Measurements from ENCODE around the gene SLC38A3.
A peak's percentile ranks its signal among the peaks of the same experiment; 100 is the strongest.
"Not testable (repeated sequence)": the region's sequence is repeated elsewhere in the genome, so short reads cannot be mapped to it uniquely, and the experiment has no call there.

The SLC38A3 gene

DNA sequence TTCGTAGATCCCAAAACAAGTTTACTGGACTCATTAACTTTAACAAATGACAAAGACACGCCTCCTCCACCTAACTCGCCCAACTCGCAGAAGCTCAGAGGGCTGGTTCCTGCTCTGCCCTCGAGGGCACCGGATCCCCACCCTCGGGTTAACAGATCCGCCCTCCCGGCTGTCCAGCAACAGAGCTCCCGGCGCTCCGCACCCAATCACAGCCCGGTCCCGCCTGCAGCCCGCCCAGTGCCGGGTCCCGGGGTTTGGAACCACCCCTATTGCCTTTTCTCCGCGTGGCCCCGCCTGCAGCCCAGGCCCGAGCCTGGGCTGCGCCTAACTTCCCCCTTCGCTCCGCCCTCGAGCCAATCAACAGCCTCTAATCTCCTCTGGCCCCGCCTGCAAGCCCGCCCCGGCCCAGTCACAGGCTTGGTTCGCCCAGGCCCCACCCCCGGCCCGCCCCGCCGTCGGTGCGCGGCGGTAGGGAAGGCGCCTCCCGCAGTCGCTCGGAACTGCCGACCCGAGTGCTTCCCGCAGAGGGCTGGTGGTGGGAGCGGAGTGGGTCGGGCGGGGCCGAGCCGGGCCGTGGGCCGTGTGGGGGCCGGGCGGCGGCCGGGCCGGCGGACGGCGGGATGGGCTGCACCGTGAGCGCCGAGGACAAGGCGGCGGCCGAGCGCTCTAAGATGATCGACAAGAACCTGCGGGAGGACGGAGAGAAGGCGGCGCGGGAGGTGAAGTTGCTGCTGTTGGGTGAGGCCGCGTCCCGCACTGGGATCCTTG lies 30.8 kb downstream of the SLC38A3 start, which contains the start of gene GNAI2:
TSS of gene GNAI2 (plus strand) at position 489 of the 768 bp plus-strand sequence. CDS start at position 621, 132 bp downstream.
- peak; percentile 87 for DNase-seq

DNA sequence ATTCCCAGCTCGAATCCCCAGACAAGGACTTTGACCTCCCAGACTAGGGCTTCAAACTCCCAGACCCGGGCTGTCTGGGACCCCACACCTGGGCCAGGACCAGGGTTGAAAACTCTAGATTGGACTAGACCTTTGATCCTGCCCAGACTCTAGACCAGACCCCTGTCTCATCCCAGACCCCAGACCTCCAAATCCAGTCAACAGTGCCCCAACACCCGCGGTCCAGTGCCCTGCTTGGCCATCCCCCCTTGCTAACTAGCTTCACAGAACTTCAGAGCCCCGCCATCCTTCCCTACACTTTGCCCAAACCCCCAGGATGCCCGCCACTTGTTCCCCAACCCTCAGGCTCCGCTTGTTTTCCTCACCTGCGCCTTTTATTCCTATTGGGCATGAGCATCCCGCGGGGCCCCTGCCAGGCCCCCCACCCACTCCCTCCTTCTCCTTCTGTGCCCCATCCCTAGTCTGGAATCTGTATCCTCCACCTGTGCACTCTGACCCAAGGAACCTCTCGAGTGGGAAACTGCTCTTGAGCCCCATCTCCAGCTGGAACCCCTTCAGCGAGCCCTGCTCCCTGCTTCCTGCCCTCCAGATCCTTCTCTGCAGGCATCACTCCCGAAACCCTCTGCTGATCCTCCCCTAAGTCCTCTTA lies 31.5 kb downstream of the SLC38A3 start:
- DNase-seq = no peak

GRCh38 chr3:50237133-50237651 lies 32.1 kb downstream of the SLC38A3 start:
- DNase-seq = no peak

GRCh38 chr3:50237754-50238548 lies 32.9 kb downstream of the SLC38A3 start:
- DNase-seq = peak; percentile 70

- no peak for DNase-seq
Measured at GRCh38 chr3:50238549-50239026, 33.5 kb downstream of the SLC38A3 start.

DNA sequence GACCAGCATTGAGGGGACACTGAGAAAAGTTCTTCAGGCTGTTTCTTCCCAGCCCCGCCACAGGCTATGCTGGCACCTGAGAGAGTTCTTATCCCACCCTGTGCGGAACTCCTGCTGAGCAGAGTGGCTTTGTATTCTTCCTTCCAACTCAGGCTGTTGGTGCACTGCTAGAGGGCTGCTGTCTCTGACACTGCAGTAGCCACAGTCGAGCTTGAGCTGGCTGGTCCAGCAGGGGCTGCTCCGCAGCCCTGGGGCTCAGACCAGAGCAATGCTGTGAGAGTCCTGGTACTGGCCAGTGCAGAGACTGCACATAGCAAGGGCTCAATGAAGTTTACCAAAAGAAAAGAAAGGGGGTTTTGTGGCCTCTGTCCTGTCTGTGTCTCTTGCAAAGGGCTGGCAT lies 34.6 kb downstream of the SLC38A3 start:
- DNase-seq = no peak

- no peak for DNase-seq
Measured at GRCh38 chr3:50241163-50241562, 36.1 kb downstream of the SLC38A3 start.

DNA sequence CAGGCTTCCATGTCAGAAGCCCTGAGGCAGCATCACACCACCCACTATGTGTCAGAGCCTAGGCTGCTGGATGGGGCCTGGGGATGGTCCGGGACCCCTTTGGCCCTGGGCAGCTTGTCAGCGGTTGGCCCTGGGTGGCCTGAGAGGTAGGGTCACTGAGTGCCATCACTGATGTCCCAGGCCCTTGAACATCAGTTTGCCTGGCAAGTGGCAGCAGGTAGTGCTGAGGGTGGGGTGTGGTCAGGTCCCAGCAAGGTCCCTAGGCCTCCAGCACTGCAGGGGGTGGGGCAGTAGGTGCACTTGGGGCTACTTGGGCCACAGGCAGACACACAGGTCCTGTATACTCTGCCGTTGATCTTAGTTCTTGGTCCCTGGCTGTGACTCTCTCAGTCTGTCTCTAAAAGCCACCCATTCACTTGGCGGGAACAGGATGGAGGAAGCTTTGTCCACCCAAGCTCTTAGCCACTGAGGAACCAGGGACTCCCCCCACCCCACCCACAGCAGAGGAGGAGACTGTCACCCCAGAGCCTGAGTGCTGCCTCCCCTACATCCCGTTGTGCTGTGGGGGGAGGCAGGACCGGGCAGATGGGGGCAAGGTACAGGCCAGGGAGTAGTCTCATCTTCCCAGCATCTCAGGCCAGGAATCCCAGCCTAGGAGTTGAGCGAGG lies 36.8 kb downstream of the SLC38A3 start:
- DNase-seq = no peak

GRCh38 chr3:50242381-50242770 lies 37.3 kb downstream of the SLC38A3 start:
- no peak for DNase-seq

DNA sequence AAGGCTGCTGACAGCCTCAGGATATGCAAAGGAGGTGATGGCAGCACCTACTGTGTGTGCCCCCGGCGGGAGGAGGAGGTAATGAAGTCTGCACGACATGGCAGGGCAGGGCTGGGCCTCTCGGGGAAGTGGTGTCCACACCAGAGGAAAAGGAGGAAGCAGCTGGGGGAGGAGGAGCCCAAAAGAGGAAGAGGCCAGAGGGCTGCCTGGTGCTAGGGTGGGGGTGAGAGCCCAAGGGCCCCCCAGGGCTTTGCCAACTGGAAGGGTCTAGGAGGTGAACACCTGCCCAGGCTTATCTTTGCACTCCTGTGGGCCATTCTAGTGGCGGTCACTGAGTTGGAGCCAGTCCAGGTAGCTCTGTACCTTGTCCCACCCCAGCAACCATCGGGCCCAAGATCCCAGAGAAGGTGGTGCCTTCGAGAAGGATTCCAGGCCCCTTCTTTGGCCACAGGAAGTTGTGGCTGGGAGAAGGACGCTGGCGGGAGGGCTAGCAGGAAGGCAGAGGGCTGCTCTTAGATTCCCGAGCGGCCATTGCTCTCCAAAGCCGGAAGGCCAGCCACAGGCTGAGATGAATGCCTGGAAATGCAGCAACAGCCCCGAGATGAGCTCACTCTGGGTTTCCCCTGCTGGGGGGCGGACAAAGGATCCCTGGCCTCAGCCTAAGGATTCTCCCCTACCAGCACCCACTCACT lies 37.9 kb downstream of the SLC38A3 start:
- DNase-seq = no peak

DNA sequence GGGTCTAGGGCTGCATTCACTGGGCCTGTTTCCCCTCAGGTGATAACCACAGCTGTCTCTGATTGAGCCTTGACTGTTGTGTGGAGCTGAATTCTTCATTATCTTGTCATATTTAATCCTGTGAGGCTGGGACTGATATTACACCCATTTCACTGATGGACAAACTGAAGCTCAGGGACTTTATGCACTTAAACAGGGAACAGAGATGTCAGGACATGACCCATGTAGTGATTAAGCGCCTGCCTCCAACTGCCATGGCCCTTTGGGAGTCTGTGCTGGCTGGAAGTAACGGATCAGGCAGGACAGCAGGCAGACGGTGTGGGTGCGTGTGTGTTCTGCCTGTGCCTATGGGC lies 38.4 kb downstream of the SLC38A3 start:
- no peak for DNase-seq

DNA sequence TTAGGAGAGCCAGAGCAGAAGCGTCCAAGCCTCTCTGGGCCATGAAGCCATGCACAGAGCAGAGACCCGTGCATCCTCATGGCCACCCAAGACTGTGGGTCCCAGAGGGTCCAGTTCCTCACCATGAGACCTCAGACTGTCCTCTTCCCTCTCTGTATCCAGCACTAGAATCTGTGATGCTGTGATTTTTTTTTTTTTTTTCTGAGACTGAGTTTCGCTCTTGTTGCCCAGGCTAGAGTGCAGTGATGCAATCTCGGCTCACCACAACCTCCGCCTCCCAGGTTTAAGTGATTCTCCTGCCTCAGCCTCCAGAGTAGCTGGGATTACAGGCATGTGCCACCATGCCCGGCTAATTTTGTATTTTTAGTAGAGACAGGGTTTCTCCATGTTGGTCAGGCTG lies 39.7 kb downstream of the SLC38A3 start:
- DNase-seq = not testable (repeated sequence)

DNA sequence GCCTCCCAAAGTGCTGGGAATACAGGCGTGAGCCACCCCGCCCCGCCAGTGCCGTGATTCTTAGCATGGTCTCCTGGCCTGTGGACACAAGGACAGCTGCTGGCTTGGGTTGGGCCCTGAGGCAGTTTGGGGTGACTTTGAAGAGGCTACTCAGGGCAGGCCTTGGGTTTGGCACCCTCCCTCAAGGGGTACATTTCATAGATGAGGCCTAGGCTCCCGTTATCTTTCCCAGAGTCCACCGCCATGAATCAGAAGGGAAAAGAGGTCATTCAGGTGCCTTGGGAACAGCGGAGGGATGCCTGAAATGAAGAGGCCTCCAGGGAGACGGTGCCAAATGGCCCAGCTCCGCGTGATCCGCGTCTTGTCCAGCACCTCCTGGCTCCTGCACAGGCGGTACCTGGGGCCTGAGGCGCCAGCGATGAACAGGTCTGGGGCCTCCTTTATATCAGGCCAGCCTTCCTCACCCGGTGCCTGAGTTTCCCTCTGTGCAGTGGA lies 40.2 kb downstream of the SLC38A3 start:
- DNase-seq = no peak

GRCh38 chr3:50245831-50246516 lies 40.9 kb downstream of the SLC38A3 start:
- DNase-seq = peak; percentile 37

GRCh38 chr3:50246517-50246954 lies 41.5 kb downstream of the SLC38A3 start:
- DNase-seq = no peak

DNA sequence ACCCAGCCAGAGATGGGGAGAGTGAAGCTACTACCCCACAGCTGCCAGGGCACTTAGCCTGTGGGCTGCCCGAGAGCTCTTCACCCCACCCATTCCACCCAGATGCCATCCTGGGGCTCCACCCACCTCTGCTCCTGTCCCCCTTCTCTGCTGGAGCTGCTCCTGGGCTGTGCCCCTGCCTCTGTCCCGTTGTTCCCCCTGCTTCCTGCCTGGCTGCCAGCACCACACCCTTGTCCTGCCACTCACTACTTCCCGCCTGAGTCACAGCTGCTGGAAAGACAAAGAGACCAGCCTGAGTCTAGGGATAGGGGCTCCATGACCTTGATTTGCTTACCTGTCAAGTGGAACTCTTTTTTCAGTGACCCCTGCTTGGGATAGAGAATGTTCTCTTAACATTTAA lies 43.3 kb downstream of the SLC38A3 start:
- no peak for DNase-seq

DNA sequence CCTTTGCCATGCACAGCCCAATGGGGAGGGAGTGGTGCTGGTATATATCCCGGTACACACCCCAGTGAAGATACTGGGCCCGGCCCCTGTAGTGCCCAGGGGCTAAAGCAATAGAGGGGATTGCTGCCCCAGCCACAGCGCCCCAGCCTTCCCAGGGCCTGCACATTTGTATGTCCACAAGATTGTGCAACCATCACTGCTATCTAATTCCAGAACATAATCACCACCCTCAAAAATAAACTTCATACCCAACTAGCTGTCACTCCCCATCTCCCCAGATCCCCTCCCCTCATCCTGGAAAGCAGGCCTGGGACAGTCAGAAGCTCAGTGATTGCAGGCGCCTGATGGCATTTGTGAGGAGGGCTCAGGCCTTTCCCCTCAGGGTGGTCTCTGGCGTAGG lies 44.4 kb downstream of the SLC38A3 start:
- no peak for DNase-seq

DNA sequence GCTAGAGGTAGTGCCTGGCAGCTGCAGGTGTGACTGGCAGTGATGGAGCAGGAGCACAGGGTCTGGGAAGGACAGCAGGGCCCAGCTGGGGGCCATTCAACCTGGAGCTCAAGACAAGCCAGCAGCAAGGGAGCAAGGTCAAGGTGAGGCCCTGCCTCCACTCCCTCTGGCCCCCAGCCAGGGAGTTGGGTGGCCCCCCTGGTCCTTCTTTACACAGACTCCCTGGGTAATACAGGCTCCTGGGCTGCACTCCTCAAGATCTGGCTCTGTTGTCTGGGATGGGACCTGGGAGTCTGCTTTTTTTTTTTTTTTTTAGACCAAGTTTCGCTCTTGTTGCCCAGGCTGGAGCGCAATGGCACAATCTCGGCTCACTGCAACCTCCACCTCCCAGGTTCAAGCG lies 45.4 kb downstream of the SLC38A3 start:
- no peak for DNase-seq

DNA sequence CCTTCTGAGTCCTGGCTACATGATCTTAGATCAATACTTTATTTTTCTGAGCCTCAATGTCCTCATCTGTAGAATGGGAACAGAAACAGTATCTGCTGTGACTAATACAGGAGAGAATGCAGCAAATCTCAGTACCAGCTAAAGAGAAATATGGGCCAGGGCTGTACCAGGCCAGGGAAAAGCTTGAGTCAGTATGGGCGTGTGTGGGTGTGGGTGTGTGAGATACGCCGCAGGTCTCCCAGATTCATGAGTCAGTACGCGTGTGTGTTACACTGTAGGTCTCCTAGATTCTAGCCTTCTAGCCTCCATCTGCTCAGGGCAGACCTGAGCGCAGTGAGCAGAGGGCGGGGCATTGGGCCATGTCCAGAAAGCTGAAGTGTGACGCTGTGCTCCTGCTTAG lies 46.1 kb downstream of the SLC38A3 start:
- DNase-seq = no peak

GRCh38 chr3:50254577-50255250 lies 49.6 kb downstream of the SLC38A3 start:
- no peak for DNase-seq

- DNase-seq = no peak
Measured at GRCh38 chr3:50255251-50255615, 50.2 kb downstream of the SLC38A3 start.

Data from NCI-H2029 (cell line).